H9 (cell line): ENCODE data around the gene PLD4. TPM values are rescaled to one million over a fixed set of nuclear protein-coding genes. Genes with fewer than 3 reads are reported as not detected.

Source experiments
- DNase-seq: peaks from one replicate; pipeline ENCODE4 v3.0.0-alpha.2; 2017
- H2AFZ ChIP-seq: one replicate; pipeline ENCODE4 v1.6.1; 2013; ENCODE audit warnings: mild to moderate bottlenecking, low read length, control low read depth, moderate library complexity
- H2AK5ac ChIP-seq: 2 replicates; pipeline ENCODE4 v1.6.1; 2013; ENCODE audit warnings: low read length, control low read depth, mixed read lengths; ENCODE audit not compliant: insufficient read length
- H2BK120ac ChIP-seq: one replicate; pipeline ENCODE4 v1.6.1; 2013; ENCODE audit warnings: low read depth, mild to moderate bottlenecking, low read length, control low read depth, inconsistent platforms; ENCODE audit not compliant: poor library complexity, severe bottlenecking
- H2BK12ac ChIP-seq: 2 replicates; pipeline ENCODE4 v1.6.1; 2013; ENCODE audit warnings: low read length, control low read depth, mixed read lengths, low read depth; ENCODE audit not compliant: insufficient read length
- H2BK15ac ChIP-seq: 2 replicates; pipeline ENCODE4 v1.6.1; 2013; ENCODE audit warnings: low read depth, low read length, control low read depth
- H2BK20ac ChIP-seq: one replicate; pipeline ENCODE4 v1.6.1; 2013; ENCODE audit warnings: low read depth, mild to moderate bottlenecking, low read length, control low read depth, inconsistent platforms; ENCODE audit not compliant: poor library complexity, severe bottlenecking
- H2BK5ac ChIP-seq: 2 replicates; pipeline ENCODE4 v1.6.1; 2013; ENCODE audit warnings: low read length, control low read depth, mixed read lengths; ENCODE audit not compliant: insufficient read length
- H3K14ac ChIP-seq: 2 replicates; pipeline ENCODE4 v1.6.1; 2013; ENCODE audit warnings: low read length, control low read depth; ENCODE audit not compliant: insufficient read depth
- H3K18ac ChIP-seq: 2 replicates; pipeline ENCODE4 v1.6.1; 2013; ENCODE audit warnings: low read depth, mild to moderate bottlenecking, mixed read lengths, low read length, control low read depth; ENCODE audit not compliant: insufficient read length
- H3K23ac ChIP-seq: 2 replicates; pipeline ENCODE4 v1.6.1; 2013; ENCODE audit warnings: low read length, control low read depth, mixed read lengths, low read depth; ENCODE audit not compliant: insufficient read length
- H3K23me2 ChIP-seq: 2 replicates; pipeline ENCODE4 v1.6.1; 2013; ENCODE audit warnings: low read depth, mild to moderate bottlenecking, mixed read lengths, low read length, control low read depth; ENCODE audit not compliant: insufficient read length, poor library complexity, severe bottlenecking
- H3K27ac ChIP-seq: 2 replicates; pipeline ENCODE4 v1.5.1; 2013; ENCODE audit warnings: low read length, control low read depth, mixed read lengths, low read depth; ENCODE audit not compliant: insufficient read length
- H3K27me3 ChIP-seq: 2 replicates; pipeline ENCODE4 v1.6.1; 2013; ENCODE audit warnings: low read length, control low read depth, inconsistent platforms; ENCODE audit not compliant: insufficient read depth
- H3K4ac ChIP-seq: 2 replicates; pipeline ENCODE4 v1.6.1; 2013; ENCODE audit warnings: low read depth, mild to moderate bottlenecking, control low read depth, inconsistent platforms, low read length, moderate library complexity
- H3K4me1 ChIP-seq: 2 replicates; pipeline ENCODE4 v1.6.1; 2013; ENCODE audit warnings: low read length, control low read depth, inconsistent platforms; ENCODE audit not compliant: insufficient read depth
- H3K4me2 ChIP-seq: 2 replicates; pipeline ENCODE4 v1.6.1; 2013; ENCODE audit warnings: low read length, control low read depth, mixed read lengths; ENCODE audit not compliant: insufficient read length, insufficient read depth
- H3K56ac ChIP-seq: 2 replicates; pipeline ENCODE4 v1.6.1; 2013; ENCODE audit warnings: low read depth, mild to moderate bottlenecking, mixed read lengths, low read length, control low read depth; ENCODE audit not compliant: insufficient read length
- H3K79me1 ChIP-seq: 2 replicates; pipeline ENCODE4 v1.6.1; 2013; ENCODE audit warnings: low read depth, mild to moderate bottlenecking, moderate library complexity, low read length, control low read depth, inconsistent platforms; ENCODE audit not compliant: insufficient read depth, poor library complexity, severe bottlenecking
- H3K79me2 ChIP-seq: 2 replicates; pipeline ENCODE4 v1.6.1; 2013; ENCODE audit warnings: low read length, control low read depth, inconsistent platforms; ENCODE audit not compliant: insufficient read depth
- H3K9ac ChIP-seq: 2 replicates; pipeline ENCODE4 v1.6.1; 2013; ENCODE audit warnings: low read length, control low read depth, mixed read lengths; ENCODE audit not compliant: insufficient read length; ENCODE audit errors: extremely low read depth
- H3K9me3 ChIP-seq: one replicate; pipeline ENCODE4 v1.6.1; 2013; ENCODE audit warnings: low read depth, low read length, inconsistent platforms; ENCODE audit not compliant: control insufficient read depth
- H3T11ph ChIP-seq: one replicate; pipeline ENCODE4 v1.6.1; 2013; ENCODE audit warnings: mild to moderate bottlenecking, low read length, control low read depth, inconsistent platforms
- H4K20me1 ChIP-seq: one replicate; pipeline ENCODE4 v1.6.1; 2013; ENCODE audit not compliant: control insufficient read depth, insufficient read length, insufficient read depth
- H4K5ac ChIP-seq: 2 replicates; pipeline ENCODE4 v1.6.1; 2013; ENCODE audit warnings: low read depth, mild to moderate bottlenecking, mixed read lengths, low read length, control low read depth; ENCODE audit not compliant: insufficient read length
- H4K8ac ChIP-seq: replicated peaks from 2 replicates; pipeline ENCODE4 v1.6.1; 2013; ENCODE audit warnings: low read length, control low read depth, mixed read lengths, low read depth; ENCODE audit not compliant: insufficient read length
- H4K91ac ChIP-seq: 2 replicates; pipeline ENCODE4 v1.6.1; 2013; ENCODE audit warnings: low read depth, mild to moderate bottlenecking, moderate library complexity, mixed read lengths, low read length, control low read depth; ENCODE audit not compliant: insufficient read length
- H3K27ac Mint-ChIP-seq, 3 experiments: 2 replicates in 2 of 3; 3 replicates in 1 of 3; pipeline ENCODE4 v1.8.0; 2020 to 2021; ENCODE audit warnings: mixed read lengths in 3 of 3, mild to moderate bottlenecking in 1 of 3, moderate library complexity in 1 of 3
- H3K27me3 Mint-ChIP-seq: 2 replicates; pipeline ENCODE4 v1.8.0; 2021; ENCODE audit warnings: low read depth, mild to moderate bottlenecking, moderate library complexity, mixed read lengths
- H3K36me3 Mint-ChIP-seq, 3 experiments: 2 replicates in 2 of 3; 3 replicates in 1 of 3; pipeline ENCODE4 v1.8.0; 2020 to 2021; ENCODE audit warnings: low read depth in 3 of 3, mixed read lengths in 3 of 3; ENCODE audit not compliant: insufficient read depth in 1 of 3
- H3K4me1 Mint-ChIP-seq, 2 experiments: 2 replicates each; pipeline ENCODE4 v1.8.0; 2020; ENCODE audit warnings: mixed read lengths in 2 of 2
- H3K4me3 Mint-ChIP-seq, 2 experiments: 2 replicates in 1 of 2; 3 replicates in 1 of 2; pipeline ENCODE4 v1.8.0; 2020 to 2021; ENCODE audit warnings: mild to moderate bottlenecking in 2 of 2, mixed read lengths in 2 of 2, moderate library complexity in 1 of 2
- H3K9me3 Mint-ChIP-seq, 2 experiments: 2 replicates in 1 of 2; 3 replicates in 1 of 2; pipeline ENCODE4 v1.8.0; 2020; ENCODE audit warnings: mild to moderate bottlenecking in 2 of 2, mixed read lengths in 2 of 2, moderate library complexity in 1 of 2
- CTCF ChIP-seq: fragments of 200-600 bp; sonication (generic); conservative IDR thresholded peaks from 3 replicates; pipeline ENCODE4 v1.8.0; 2021; ENCODE audit warnings: antibody characterized with exemption, mild to moderate bottlenecking
- WGBS: extraction: QIAGEN DNeasy Blood & Tissue Kit; methylation state at CpG from one replicate; pipeline ENCODE4 v1.1.7; 2013; ENCODE audit warnings: missing lambda C conversion rate, low lambda C conversion rate, mixed read lengths; ENCODE audit not compliant: insufficient read length; ENCODE audit errors: extremely low coverage; 5-methylcytosine and 5-hydroxymethylcytosine counted together
- total RNA-seq: library from RNA; stranded (reverse); gene quantifications from 2 replicates; pipeline ENCODE4 v1.2.1, GENCODE V29; 2021

Gene PLD4
- total RNA-seq, 1 experiment from 2014 or later, result not detected

- H3K4me1 Mint-ChIP-seq, result peaks cover 10 to 26% of the 10 kb centered on the region in 2 experiments
- Histone ChIP-seq H3K56ac (no peak overlapping the region), H3K4me1 (no peaks in the 10 kb centered on the region; the same call in 1 of the 2 replicates), H3K27ac (no peak overlapping the region), H2BK20ac (no peak overlapping the region), H3T11ph (no peak overlapping the region), H3K4ac (no peak overlapping the region), H3K4me2 (no peak overlapping the region), H2BK12ac (no peak overlapping the region), H2AK5ac (no peak overlapping the region), H3K23ac (no peak overlapping the region), H2AFZ (no peak overlapping the region), H3K23me2 (peaks cover 4% of the 10 kb centered on the region), H3K9ac (no peak overlapping the region), H2BK120ac (no peak overlapping the region), H3K79me2 (peaks cover 3% of the 10 kb centered on the region; the same call in 1 of the 2 replicates), H3K9me3 (no peaks in the 10 kb centered on the region), H4K91ac (no peak overlapping the region), H4K5ac (no peak overlapping the region), H4K20me1 (no peaks in the 10 kb centered on the region), H3K27me3 (no peaks in the 10 kb centered on the region), H3K79me1 (no peaks in the 10 kb centered on the region), H3K14ac (peak overlapping the region; percentile 39; the same call in 1 of the 2 replicates), H2BK15ac (no peak overlapping the region), H4K8ac (no peak overlapping the region), H2BK5ac (no peak overlapping the region), H3K18ac (no peak overlapping the region)
- peak; percentile 83 for DNase-seq
- H3K36me3 Mint-ChIP-seq, result peaks cover 2 to 13% (median 12%) of the 10 kb centered on the region in 3 experiments; a peak in 5 of 7 replicates
- TF ChIP-seq CTCF, result no peak
- H3K27ac Mint-ChIP-seq, result peak overlapping the region in 1 of 3 experiments; percentile 44; a peak in 1 of 7 replicates
- H3K9me3 Mint-ChIP-seq, result no peaks in the 10 kb centered on the region; a peak in 2 of 5 replicates
- no CpG with 5 or more reads among the region's 8 CpGs for WGBS
- no peak overlapping the region; a peak in 1 of 5 replicates for H3K4me3 Mint-ChIP-seq
- H3K27me3 Mint-ChIP-seq, result no peaks in the 10 kb centered on the region
Observed at GRCh38 chr14:104876251-104876699, 48.4 kb upstream of the PLD4 start.
